H1 (cell line): Measurements from ENCODE around the gene BCAS3. TPM values are rescaled to one million over a fixed set of nuclear protein-coding genes. Genes with fewer than 3 reads are reported as not detected.

Source experiments
- EGR1 ChIP-seq: IDR thresholded peaks from 2 replicates; pipeline ENCODE4 v1.6.1; 2011; ENCODE audit warnings: low read depth, low read length, borderline replicate concordance
- EP300 ChIP-seq, 2 experiments: IDR thresholded peaks; 1 replicate in 1 of 2; 2 replicates in 1 of 2; pipeline ENCODE4 v1.6.1; 2011 to 2012; ENCODE audit warnings: low read depth in 2 of 2, low read length in 2 of 2, mild to moderate bottlenecking in 2 of 2, borderline replicate concordance in 1 of 2, inconsistent platforms in 1 of 2, moderate library complexity in 1 of 2
- FOSL1 ChIP-seq: IDR thresholded peaks from 2 replicates; pipeline ENCODE4 v1.6.1; 2011; ENCODE audit warnings: mild to moderate bottlenecking, low read depth, low read length, moderate library complexity; ENCODE audit not compliant: insufficient read depth
- KDM1A ChIP-seq: fragments of 200-600, 300-600 bp; sonication (generic); IDR thresholded peaks from 2 replicates; pipeline ENCODE4 v1.7.1; 2016; ENCODE audit warnings: mild to moderate bottlenecking, low read length, borderline replicate concordance
- TCF12 ChIP-seq: IDR thresholded peaks from 2 replicates; pipeline ENCODE4 v1.6.1; 2011; ENCODE audit warnings: low read depth, mild to moderate bottlenecking, low read length
- polyA plus RNA-seq, 7 experiments: library from polyadenylated mRNA; depleted of rRNA in 3 of 7; stranded (reverse) in 5 of 7; unstranded in 2 of 7; fragments of >200 nt in 5 of 7; fragments of 200-250 nt in 2 of 7; gene quantifications; 1 replicate in 5 of 7; 2 replicates in 1 of 7; 4 replicates in 1 of 7; pipeline versions ENCODE4 v1.2.1 to v1.2.3, GENCODE V29; 2011 to 2013; ENCODE audit warnings: missing spikeins in 2 of 7, mixed read lengths in 2 of 7
- total RNA-seq: library from RNA; stranded (reverse); fragmentation: NEBNext Ultra II Directional; extraction: Animal tissue kit (Norgen Biotek cat#: 25700); gene quantifications from 2 replicates; pipeline ENCODE4 v1.2.1, GENCODE V29; 2021
- TF ChIP-seq, protein P1 (sequence below): IDR thresholded peaks from 2 replicates; pipeline ENCODE4 v1.6.1; 2012; ENCODE audit warnings: low read length, inconsistent platforms

The BCAS3 gene
- total and polyA plus RNA-seq, 2 of the 8 experiments (the other 6 are each of a cell fraction or from before 2014, with no cell fraction given), result 9.9 to 13.3 TPM

DNA sequence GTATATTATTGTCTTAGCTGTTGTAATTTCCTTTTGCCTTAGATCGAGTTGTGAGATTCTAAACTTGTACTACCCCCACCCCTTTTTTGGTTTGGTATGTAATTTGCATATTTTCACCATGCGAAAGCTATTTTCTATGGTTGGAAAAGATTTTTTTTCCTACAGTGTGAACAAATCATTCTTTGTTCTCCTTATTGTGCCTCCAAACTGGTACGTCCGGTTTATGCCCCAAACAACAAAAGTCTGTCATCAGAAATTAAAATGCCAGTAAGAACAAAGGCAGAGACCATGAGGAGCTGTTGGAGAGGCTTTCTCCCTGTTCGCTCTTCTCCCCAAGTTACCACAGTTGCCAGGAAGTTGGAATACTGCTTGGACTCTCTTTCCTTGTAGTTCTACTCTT is 66.1 kb downstream of the BCAS3 start (continued):
- TF ChIP-seq, protein P1, sequence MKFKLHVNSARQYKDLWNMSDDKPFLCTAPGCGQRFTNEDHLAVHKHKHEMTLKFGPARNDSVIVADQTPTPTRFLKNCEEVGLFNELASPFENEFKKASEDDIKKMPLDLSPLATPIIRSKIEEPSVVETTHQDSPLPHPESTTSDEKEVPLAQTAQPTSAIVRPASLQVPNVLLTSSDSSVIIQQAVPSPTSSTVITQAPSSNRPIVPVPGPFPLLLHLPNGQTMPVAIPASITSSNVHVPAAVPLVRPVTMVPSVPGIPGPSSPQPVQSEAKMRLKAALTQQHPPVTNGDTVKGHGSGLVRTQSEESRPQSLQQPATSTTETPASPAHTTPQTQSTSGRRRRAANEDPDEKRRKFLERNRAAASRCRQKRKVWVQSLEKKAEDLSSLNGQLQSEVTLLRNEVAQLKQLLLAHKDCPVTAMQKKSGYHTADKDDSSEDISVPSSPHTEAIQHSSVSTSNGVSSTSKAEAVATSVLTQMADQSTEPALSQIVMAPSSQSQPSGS, result no peak
- TF ChIP-seq KDM1A (no peak), TCF12 (no peak), EGR1 (no peak), FOSL1 (no peak), EP300 (IDR thresholded peaks at IDR 0.05; ENCODE audit: borderline replicate concordance in 1 of 2, low read depth in 2 of 2, low read length in 2 of 2) (no peak)
